ENCODE measurements around the gene PEDS1.
"Not testable (repeated sequence)": the region's sequence is repeated elsewhere in the genome, so short reads cannot be mapped to it uniquely, and the experiment has no call there.

The PEDS1 gene

GRCh38 chr20:50135157-50135556 is 18.4 kb downstream of the PEDS1 start:
- not testable (repeated sequence) for DNase-seq (ENCODE audit: low spot score)

- no peak for DNase-seq (ENCODE audit: low spot score)
Measured at GRCh38 chr20:50133474-50134217, 19.9 kb downstream of the PEDS1 start.

GRCh38 chr20:50133041-50133440 is 20.5 kb downstream of the PEDS1 start:
- no peak for DNase-seq (ENCODE audit: low spot score)

DNA sequence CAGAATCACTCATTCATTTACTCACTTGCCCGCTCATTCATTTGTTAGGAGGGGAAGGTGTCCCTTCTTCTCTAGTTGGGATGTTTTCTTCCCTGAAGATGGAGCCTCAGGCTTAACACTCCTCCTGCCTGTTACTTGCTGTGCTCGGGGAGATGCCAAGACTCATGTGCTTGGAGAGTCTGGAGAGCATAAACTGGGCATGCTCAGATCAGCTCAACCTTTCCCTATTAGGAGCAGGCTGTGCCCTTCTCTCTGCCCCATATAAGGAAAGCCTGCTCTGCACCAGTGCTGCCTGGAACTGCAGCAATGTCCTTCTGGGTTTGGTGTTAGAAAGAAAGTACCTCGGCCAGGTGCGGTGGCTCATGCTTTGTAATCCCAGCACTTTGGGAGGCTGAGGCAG is 22.5 kb downstream of the PEDS1 start:
- no peak for DNase-seq (ENCODE audit: low spot score)

DNA sequence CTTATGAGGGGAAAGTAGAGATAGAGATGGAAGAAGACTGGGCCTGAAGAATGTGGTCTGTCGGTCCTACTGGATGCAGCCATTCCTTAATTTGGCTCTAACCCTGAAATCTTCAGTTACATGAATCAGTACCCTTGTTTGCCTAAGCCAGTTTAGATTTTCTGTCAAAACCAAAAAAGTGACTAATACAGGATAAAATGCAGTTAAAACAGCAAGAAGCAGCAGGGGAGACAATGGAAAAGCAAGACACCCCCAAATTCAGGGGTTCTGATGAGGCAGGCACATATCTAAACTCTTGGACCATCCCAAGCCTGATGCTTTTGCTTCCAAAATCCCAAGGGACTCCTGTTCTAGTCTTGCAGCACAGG is 23.2 kb downstream of the PEDS1 start:
- no peak for DNase-seq (ENCODE audit: low spot score)

DNA sequence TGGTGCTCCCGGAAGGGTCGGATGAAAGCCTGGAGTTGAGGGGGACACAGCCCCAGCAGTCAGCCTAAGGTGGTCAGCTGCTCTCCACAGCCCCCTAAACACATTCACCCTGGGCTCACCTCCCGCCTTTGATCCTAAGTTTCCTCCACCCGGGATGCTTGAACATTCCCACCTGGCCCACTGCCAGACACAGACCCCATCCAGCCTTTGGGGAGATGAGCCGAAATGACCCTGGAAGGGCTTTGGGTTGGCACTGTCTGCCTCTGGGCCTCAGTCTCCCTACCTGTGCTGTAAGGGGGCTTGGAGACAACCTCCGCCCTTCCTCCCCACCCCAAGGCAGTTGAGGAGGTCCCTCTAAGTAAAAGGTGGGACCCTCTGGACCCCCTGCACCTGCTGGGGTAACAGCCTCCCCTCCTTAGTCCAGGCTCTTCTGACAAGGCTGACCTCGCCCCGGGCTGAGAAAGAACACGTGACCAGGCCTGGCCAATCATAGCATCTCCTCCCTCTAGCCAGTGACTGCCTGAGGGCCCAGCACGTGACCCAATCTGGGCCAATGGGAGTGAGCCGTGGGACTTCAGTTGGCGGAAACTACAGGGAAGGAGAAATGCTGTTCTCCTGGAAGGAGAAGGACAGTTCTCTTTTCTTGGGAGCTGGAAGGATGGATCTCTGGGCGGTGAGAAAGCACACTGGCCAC is 23.7 kb downstream of the PEDS1 start:
- DNase-seq (ENCODE audit: low spot score): no peak

DNA sequence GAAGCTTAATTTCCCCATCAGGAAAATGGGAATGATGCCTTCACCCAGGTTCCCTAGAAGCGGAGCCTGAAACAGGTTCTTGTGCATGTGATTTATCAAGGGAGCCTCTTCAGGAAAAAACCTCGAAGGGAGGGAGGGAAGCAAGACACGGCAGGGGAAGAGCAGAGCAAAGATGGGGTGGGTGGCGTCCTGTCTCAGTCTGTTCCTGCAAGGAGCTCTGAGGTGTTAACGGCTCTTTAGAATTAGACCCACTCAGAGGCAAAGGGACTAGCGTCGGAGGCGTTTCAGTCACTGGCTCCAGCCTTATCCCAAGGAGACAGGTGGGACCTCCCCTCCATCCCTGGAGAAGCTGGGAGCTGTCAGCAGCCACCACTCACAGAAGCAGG is 25.0 kb downstream of the PEDS1 start:
- no peak for DNase-seq (ENCODE audit: low spot score)

DNA sequence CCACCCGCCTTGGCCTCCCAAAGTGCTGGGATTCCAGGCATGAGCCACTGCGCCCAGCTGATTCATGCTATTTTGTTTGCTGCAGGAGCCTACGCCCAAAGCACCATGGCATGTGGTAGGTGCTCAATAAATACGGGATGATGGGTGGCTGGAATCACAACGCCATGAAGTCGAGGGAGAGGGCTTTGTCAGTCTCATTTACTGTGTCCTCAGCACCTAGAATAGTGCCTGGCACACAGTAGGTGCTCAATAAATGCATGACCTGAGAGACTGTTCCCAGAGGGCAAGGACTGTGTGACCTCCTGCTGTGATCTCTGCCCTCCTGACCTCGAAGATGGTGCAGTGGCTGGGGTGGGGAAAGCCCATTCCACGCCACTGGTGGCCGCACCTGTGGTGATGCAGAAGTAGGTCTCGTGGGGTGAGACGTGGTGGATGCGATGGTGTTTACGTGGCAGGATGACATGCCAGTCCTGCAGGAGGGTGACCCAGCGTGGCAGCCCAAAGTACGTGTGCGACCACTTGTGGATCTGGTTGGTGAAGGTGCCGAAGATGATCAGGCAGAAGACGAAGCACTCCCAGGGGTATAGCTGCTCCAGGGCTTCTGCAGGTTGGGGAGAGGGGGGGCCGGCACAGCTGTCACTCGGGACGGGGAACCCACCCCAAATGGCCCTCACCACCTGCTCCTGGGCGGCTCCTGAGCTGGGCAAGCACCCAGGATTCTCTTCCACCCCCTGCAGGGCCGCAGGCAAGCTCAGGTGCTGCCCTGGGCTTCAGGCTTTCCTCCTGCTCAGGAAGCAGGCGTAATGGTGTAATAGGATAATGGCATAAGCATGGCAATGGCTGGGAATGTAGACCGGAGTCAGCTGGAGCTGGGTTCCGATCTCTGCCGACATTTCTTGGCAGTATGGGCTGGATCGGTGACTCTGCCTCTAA is 25.7 kb downstream of the PEDS1 start:
- DNase-seq (ENCODE audit: low spot score): no peak

GRCh38 chr20:50126662-50127061 is 26.9 kb downstream of the PEDS1 start:
- no peak for DNase-seq (ENCODE audit: low spot score)

GRCh38 chr20:50125279-50125678 is 28.2 kb downstream of the PEDS1 start:
- no peak for DNase-seq (ENCODE audit: low spot score)

DNA sequence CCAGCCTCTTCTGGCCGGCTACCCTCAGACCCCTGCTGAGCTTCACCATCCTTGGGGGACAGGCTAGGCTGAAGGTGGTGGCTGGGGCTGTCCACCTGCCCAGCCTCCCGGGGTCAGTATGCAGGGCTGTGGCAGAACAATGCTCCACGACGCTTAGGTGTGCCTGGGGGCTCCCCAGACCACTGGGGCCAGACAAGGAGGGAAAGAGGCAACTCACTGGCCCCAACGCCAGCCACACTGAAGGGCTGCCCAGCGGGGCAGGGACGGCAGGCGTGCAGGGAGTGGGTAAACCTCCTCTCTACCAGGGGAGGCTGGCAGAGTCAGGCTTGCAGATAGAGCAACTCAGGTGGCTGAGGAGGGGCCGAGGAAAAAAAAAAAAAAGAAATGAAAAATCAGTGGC is 29.0 kb downstream of the PEDS1 start:
- DNase-seq (ENCODE audit: low spot score): no peak

DNA sequence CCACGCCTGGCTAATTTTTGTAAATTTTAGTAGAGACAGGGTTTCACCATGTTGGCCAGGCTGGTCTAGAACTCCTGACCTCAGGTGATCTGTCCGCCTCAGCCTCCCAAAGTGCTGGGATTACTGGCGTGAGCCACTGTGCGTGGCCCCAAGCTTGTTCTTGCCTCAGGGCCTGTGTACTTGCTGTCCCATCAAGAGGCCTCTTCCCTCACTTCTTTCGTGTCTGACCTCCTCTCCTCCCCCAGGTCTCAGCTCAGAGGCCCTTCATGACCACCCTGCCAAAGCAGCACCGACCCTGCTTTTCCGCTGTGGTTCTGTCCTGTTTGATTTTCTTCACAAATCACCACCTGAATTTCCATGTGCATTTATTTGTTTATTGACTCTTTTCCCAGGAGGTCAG is 30.1 kb downstream of the PEDS1 start:
- DNase-seq (ENCODE audit: low spot score): no peak

DNA sequence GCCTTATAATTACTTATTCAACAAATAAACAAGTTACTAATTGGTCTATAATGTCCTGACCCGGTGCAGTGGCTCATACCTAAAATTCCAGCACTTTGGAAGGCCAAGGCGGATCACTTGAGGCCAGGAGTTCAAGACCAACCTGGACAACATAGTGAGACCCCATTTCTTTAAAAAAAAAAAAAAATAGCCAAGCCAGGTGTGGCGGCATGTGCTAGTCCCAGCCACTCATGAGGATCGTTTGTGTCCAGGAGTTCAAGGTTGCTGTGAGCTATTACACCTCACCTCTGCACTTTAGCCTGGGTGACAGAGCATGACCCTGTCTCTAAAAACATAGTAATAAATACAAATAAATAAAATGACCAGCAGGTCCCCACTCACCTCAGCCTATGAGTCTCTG is 30.8 kb downstream of the PEDS1 start:
- no peak for DNase-seq (ENCODE audit: low spot score)

DNA sequence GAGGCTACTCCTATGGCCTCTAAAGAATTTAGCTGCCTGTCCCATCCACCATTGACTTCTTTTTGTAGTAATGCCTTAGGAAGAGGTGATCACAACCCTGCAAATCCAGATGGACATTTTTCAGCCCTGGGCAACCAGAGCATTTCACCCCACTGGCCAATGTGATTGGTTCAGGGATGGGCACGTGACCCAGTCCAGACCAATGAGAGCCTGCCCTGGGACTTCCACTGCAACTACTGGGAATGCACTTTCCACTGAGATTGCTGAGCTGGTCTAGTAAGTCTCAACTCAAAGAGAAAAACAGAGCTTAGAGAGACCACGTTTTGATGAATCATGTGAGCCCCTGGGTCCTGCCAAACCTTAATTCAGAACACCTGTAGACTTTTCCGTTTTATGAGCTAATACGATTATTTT is 31.7 kb downstream of the PEDS1 start:
- no peak for DNase-seq (ENCODE audit: low spot score)

DNA sequence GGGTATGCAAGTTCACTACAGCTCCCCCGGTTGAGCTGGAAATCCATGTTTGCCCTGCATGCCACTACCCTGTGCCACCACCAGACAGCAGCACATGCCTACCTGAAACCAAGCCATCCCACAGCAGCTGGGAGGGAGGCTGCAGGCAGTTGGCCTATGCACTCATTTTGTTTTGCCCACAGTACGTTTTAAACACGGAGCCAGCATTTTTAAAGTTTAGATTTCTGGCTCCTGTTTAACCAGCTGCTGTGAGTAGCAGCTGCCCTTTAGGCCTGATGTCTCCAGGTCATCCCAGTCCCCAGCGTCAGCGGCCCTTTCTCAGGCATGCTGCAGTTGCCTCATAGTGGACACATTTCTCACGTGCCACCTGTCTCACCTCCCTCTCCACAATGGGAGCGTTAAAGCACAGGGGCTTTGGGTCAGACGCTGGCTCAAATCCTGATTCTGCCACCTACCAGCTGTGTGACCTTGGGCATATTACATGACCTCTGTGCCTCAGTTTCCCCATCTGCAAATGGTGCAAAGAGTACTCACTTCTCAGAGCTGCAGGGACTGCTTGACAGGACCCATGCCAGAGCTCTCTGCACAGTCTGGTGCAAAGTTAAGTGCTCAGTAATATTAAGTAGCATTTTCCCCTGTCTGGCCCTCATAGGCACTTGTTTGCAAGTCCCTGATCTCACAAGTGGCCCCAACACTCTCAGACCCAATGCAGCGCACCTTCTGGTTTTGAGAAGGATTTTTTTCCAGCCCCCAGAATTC is 32.4 kb downstream of the PEDS1 start:
- DNase-seq (ENCODE audit: low spot score): no peak

- no peak for DNase-seq (ENCODE audit: low spot score)
Measured at GRCh38 chr20:50118203-50118602, 35.3 kb downstream of the PEDS1 start.

DNA sequence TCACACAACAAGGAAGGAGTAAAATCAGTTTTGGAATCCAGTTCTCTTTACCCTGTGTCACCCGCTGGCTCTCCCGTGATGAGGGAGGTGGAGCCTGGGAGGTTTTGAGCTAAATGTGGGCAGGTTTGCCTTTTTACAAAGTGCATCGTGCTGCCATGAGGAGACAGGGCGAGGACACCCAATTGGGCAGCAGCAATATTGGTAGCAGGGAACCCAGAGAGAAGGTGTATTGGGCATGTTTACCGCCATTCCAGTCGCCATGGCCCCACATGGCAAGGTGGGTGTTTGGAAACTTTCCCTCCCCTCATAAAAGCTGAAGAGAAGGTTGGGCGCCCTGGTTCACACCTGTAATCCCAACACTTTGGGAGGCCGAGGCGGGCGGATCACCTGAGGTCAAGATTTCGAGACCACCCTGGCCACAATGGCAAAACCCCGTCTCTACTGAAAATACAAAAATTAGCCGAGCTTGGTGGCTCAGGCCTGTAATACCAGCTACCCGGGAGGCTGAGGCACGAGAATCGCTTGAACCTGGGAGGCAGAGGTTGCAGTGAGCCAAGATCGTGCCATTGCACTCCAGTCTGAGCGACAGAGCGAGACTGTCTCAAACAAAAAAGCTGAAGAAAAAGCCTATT is 37.0 kb downstream of the PEDS1 start:
- no peak for DNase-seq (ENCODE audit: low spot score)

GRCh38 chr20:50115591-50116367 is 37.7 kb downstream of the PEDS1 start:
- peak; percentile 95 for DNase-seq (ENCODE audit: low spot score)

GRCh38 chr20:50115041-50115512 is 38.4 kb downstream of the PEDS1 start:
- DNase-seq (ENCODE audit: low spot score): no peak

GRCh38 chr20:50113420-50114224 is 39.9 kb downstream of the PEDS1 start:
- DNase-seq (ENCODE audit: low spot score): no peak

Data from left forelimb (tissue), 1 donor.